Stimulated activated CD8-positive, alpha-beta memory T cell treated with anti-CD3 and anti-CD28 coated beads, Interleukin-12 subunit alpha, Interleukin-12 subunit beta, amount 100 ng/mL, for 1 hour (primary cell): ENCODE results near the gene CC2D2B.
"Not testable (repeated sequence)": the region's sequence is repeated elsewhere in the genome, so short reads cannot be mapped to it uniquely, and the experiment has no call there.

Source experiments
- DNase-seq: peaks from one replicate; pipeline ENCODE4 v3.0.0-alpha.2; 2020; ENCODE audit warnings: low read depth

Gene CC2D2B

GRCh38 chr10:96023168-96023567 is 115.4 kb downstream of the CC2D2B start:
- no peak for DNase-seq

GRCh38 chr10:96025566-96025965 is 117.8 kb downstream of the CC2D2B start:
- no peak for DNase-seq

DNA sequence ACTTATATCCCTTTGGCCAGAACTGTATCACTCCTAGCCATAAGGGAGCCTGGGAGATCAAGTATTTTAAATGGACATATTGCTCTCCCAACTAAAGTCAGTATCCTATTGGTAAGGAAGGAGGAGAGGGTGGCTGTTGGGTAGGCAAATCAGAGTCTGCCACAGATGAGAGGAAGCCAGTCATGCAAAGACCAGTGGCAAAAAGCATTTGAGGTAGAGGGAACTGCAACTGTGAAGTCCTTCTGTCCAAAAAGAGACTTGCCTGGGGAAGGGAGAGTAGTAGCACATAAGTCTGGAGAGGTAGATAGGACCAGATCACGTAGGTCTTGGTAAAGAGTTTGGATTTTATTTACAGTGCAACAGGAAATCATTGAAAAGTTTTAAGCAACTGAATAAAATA is 126.8 kb downstream of the CC2D2B start:
- DNase-seq: no peak

GRCh38 chr10:96038476-96039387 is 131.0 kb downstream of the CC2D2B start:
- no peak for DNase-seq

GRCh38 chr10:96041146-96041545 is 133.4 kb downstream of the CC2D2B start:
- no peak for DNase-seq

DNA sequence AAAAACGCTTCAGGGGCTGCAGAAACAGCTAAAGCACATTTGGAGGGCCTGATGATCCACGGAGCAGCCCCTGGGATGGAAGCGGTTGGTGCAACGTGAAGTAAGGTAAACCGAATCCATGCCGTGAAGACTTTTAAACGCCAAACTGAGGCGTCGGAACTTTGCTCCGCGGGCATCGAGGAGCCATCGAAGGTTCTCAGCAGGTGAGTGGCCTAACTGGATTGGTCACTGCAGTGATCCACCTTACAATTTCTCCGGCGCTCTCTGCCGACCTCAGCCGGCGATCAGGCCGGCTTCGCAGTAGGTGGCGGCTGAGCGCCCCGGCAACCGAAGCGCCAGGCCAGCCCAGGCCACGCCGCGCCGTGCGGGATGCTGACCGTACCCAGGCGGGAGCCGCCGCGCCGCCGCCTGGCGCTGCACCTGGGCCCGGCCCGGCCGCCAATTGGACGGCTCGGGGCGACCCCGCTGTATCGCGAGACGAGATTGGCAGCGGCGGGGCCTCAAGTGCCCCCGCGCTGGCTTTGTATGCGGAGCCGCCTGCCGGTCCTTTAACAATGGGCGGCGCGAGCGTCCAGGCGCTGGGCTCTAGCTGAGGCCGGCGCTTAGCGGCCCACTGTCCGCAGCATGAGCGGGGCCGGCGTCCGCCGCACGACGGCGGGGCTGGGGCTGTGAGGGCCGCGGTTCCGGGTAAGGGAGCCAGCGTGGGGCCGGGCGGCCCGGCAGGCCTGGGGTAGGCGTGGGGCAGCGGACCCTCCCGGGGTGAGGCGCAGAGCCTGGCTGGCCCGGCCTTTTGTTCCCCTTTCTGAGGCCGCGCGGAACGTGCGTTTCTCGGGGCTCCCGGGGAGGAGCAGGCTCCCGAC is 135.5 kb downstream of the CC2D2B start, which contains the start of gene CCNJ:
Gene CCNJ (plus strand): TSS at position 551 of the 860 bp plus-strand sequence. CDS start 811 bp downstream, outside the sequence.
- peak; percentile 67 for DNase-seq

DNA sequence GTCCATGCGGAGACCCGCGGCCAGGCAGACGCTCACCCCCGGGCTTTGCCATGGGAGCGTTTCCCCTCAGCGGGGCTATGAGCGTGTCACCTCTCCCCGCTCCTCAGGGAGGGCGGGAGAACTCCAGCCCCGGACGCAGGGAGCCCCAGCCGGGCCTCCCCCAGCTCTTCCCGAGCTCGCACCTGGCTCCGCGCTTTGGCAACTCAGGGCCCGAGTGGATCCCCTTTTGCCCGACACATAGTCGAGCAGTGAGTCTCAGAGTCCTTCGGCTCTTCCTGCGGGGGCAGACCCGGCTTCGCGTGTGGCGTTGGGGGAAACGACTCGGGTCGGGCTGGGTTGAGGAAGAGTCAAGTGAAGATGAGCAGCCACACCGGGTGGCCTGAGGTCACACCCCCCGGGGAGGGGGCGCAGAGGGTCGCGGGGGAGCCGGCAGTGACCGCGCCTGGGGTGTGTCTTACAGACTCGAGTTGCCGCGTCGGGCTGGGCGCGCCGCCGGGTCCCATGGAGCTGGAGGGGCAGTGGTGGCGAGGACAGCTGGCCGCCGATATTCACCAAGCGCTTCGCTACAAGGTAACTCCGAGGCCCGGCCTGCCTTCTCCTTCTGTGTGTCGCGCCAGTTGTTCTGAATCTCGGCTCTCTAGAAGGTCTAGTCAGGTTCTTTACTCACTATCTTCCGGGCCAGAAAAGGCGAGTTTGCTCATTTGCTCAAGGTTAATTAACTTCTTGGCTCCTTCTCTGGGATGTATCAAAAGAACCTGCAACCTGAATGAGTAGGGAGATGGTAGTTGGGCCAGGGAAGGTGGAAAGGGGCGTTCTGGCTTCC is 136.3 kb downstream of the CC2D2B start:
- peak; percentile 15 for DNase-seq

- DNase-seq: no peak
Observed at GRCh38 chr10:96044736-96045135, 137.0 kb downstream of the CC2D2B start.

DNA sequence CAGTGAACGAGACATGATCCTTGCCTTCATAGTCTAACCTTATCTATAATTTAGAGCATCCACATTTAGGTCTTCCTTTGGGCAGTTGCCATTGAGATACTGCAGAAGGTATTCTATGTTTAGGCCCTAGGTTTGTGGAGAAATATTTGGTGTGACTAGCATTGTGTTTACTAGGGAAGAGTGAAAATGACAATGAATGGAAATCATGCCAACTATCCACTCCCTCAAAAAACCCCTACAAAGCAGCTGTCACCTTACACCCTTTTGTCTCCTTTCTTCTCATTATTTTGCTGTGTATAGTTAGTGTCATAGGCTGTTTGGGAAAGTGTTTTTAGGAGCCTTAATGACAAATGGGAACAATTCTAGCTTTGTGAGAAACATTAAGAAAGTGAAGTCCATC is 138.8 kb downstream of the CC2D2B start:
- DNase-seq: no peak

GRCh38 chr10:96047004-96047649 is 139.4 kb downstream of the CC2D2B start:
- no peak for DNase-seq

DNA sequence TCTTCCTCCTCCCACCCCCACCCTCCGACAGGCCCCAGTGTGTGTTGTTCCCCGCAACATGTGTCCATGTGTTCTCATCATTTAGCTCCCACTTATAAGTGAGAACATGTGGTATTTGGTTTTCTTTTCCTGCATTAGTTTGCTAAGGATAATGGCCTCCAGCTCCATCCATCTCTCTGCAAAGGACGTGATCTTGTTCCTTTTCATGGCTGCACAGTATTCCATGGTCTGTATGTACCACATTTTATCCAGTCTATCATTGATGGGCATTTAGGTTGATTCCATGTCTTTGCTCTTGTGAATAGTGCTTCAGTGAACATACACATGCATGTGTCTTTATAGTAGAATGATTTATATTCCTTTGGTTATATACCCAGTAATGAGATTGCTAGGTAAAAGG is 140.2 kb downstream of the CC2D2B start:
- DNase-seq: not testable (repeated sequence)

GRCh38 chr10:96049340-96049739 is 141.6 kb downstream of the CC2D2B start:
- no peak for DNase-seq

DNA sequence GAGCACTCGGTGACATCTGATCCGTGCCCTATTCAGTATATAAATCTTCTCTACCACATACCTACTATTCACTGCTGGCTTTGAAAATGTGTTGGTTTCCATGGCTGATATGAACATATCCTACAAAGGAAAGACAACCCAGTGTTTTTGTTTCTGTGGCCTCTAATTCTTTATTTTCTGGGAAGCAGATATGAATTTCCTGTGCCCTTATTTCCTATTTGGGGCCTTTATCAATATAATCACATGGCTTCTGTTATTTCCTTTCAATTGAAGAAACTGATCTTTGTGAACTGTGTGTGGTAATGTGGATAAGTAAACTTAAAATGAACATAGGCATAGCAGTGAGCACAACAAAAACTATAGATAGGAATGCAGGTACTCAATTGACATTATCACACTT is 146.2 kb downstream of the CC2D2B start:
- no peak for DNase-seq

DNA sequence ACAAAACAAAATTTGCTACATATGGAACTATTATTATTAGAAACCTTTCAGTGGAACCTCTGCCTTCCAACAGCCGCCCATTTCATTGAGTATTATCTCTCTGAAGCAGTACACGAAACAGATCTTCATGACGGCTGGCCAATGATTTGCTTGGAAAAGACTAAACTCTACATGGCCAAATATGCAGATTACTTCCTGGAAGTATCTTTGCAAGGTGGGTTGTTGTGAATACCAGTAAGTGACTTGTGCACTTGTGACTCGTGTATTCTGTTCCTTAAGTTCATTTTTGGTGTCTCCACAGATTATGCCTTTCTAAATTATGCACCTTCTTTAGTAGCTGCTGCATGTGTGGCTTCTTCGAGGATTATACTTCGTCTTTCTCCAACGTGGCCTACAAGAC is 149.0 kb downstream of the CC2D2B start:
- DNase-seq: no peak

GRCh38 chr10:96061232-96061631 is 153.5 kb downstream of the CC2D2B start:
- DNase-seq: no peak

GRCh38 chr10:96072674-96073073 is 164.9 kb downstream of the CC2D2B start:
- no peak for DNase-seq

- DNase-seq: no peak
Observed at GRCh38 chr10:96073722-96074121, 165.9 kb downstream of the CC2D2B start.

GRCh38 chr10:96074776-96075175 is 167.0 kb downstream of the CC2D2B start:
- DNase-seq: no peak

- no peak for DNase-seq
Observed at GRCh38 chr10:96075977-96076376, 168.2 kb downstream of the CC2D2B start.

- DNase-seq: no peak
Observed at GRCh38 chr10:96077156-96077555, 169.4 kb downstream of the CC2D2B start.

- DNase-seq: no peak
Observed at GRCh38 chr10:96082153-96082552, 174.4 kb downstream of the CC2D2B start.
